GM23248 (cell line): ENCODE data around the gene LAPTM5.

Source experiments
- EZH2 ChIP-seq: fragments of 200-600 bp; sonication (generic); IDR thresholded peaks from 2 replicates; pipeline ENCODE4 v1.6.1; 2018; ENCODE audit warnings: antibody characterized with exemption, mild to moderate bottlenecking; ENCODE audit not compliant: insufficient read depth, poor library complexity, severe bottlenecking
- EZH2phosphoT487 ChIP-seq: fragments of 200-600 bp; sonication (generic); IDR thresholded peaks from 2 replicates; pipeline ENCODE4 v1.6.1; 2018; ENCODE audit warnings: antibody characterized with exemption, moderate library complexity, mild to moderate bottlenecking, low read depth; ENCODE audit not compliant: insufficient read depth

DNA sequence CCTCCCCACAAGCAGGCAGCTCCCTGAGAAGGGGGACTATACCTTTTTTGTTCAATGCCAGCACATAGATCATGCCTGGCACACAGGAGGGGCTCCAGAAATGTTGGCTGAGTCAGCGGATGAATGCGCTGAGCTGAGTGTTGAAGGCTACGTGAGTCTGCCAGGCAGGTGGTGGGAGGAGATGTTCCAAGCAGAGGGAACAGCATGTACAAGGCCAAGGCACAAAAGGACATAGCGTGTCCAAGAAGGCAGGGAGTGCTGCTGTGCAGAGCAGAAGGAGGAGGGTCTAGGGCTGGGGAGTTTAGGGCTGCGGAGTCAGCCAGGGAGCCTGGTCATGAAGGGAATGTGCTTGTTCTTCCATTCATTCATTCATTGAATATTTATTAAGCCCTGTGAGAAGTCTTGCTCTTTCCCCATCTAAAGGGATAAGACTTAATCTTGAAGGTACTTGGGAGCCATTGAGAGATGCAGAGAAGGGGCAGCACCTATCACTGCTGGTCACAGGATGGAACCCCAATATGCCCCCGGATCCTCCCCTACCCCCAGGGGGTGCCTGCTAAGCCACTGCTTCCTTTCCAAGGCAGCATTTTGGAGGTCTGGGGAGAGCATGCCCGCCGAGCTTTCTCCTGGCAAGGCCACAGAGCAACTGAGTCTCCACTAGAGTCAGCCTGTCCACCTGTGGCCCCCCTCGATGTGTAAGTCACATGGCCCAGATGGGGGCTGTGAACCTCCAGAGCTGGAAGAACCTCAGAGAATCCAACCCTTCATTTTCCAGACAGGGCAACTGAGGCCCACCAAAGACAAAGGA lies 31.2 kb upstream of the LAPTM5 start:
- TF ChIP-seq EZH2phosphoT487 (no peak), EZH2 (no peak)
